ENCODE data around the gene ADCY7. TPM values are rescaled to one million over a fixed set of nuclear protein-coding genes. Genes with fewer than 3 reads are reported as not detected.

The ADCY7 gene
- total and polyA plus RNA-seq, 2 donors from 2014 or later, result 0.86 to 40.5 TPM

DNA sequence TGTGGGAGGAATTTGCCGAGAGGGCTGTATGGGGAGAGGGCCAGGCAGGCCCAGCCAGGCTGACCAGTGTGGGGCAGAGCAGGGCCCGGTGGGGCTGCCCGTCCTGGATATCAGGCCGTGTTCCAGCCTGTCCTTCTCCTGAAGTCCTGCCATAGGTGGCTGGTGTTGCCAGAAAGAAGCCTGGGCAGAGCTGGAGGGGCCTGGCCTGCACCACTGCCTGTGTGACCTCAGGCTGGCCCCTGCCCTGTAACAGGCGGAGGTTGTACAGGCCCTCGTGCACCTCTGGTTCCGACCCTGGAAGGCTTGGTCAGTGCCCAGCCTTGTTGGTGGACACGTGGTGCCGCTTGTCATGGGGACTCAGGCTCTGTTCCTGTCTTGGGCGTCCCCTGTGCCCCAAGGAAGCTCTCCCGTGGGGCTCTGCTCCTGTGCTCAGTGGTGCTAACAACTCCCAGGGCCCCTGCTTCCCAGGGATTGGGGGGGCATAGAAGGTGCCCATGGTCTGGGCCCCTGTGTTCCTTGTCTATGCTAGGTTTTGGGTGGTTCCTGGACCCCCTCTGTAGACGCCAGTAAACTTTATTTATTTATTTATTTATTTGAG lies 33.3 kb downstream of the ADCY7 start:
- FAIRE-seq, result no peak
- Histone ChIP-seq H3K36me3 (ENCODE audit: control insufficient read depth in 2 of 3, insufficient read depth in 3 of 3, low read length in 3 of 3) (no peaks in the 10 kb centered on the region), H3K27me3 (ENCODE audit: control insufficient read depth, insufficient read depth, low read length) (no peaks in the 10 kb centered on the region), H3K9me3 (ENCODE audit: control insufficient read depth in 2 of 3, insufficient read depth in 1 of 3, low read length in 3 of 3) (no peaks in the 10 kb centered on the region), H3K4me3 (ENCODE audit: low read length in 3 of 3) (no peak overlapping the region), H3K27ac (ENCODE audit: low read depth in 2 of 2, low read length in 2 of 2) (no peak overlapping the region), H3K9ac (ENCODE audit: low read length in 3 of 3) (no peak overlapping the region), H3K4me1 (ENCODE audit: control insufficient read depth in 2 of 3, insufficient read depth in 2 of 3, low read depth in 1 of 3, low read length in 3 of 3) (no peaks in the 10 kb centered on the region)
- intact Hi-C loops (cut with DNase I), result no loop called here
- TF ChIP-seq, protein P1, sequence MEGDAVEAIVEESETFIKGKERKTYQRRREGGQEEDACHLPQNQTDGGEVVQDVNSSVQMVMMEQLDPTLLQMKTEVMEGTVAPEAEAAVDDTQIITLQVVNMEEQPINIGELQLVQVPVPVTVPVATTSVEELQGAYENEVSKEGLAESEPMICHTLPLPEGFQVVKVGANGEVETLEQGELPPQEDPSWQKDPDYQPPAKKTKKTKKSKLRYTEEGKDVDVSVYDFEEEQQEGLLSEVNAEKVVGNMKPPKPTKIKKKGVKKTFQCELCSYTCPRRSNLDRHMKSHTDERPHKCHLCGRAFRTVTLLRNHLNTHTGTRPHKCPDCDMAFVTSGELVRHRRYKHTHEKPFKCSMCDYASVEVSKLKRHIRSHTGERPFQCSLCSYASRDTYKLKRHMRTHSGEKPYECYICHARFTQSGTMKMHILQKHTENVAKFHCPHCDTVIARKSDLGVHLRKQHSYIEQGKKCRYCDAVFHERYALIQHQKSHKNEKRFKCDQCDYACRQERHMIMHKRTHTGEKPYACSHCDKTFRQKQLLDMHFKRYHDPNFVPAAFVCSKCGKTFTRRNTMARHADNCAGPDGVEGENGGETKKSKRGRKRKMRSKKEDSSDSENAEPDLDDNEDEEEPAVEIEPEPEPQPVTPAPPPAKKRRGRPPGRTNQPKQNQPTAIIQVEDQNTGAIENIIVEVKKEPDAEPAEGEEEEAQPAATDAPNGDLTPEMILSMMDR (IDR thresholded peaks at IDR 0.05; ENCODE audit: borderline replicate concordance, extremely low read depth, insufficient read depth), result no peak
- peak in 2 of 5 donors; percentile 29 to 70 for DNase-seq

DNA sequence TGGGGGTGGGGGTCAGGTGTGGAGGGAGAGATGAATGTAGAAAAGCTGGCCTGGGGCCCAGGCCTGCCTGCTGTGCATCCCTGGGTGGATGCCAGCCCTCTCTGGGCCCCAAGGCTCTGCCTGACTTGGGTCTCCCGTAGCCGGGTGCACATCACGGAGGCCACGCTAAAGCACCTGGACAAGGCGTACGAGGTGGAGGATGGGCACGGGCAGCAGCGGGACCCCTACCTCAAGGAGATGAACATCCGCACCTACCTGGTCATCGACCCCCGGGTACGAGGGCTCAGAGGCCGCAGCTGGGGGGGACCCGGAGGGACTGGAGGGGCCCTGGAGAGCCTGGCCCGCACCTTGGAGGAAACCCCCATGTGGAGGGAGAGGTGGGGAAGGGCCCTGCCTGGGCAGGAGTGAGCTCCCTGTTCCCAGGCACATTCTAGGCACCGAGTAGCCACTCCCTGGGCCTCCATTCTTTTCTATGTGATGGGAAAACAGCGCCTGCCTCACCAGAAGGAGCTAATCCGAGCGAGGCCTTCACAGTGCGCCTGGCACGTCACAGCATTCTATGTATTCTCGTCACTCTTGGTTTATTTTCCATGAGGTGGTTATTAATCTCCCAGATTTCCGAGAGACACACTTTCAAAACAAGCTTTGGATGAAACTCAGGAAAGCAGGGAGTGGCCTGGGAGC lies 34.7 kb downstream of the ADCY7 start:
- H3K9ac ChIP-seq (ENCODE audit: low read length in 3 of 3), result no peak overlapping the region
- FAIRE-seq, result no peak

DNA sequence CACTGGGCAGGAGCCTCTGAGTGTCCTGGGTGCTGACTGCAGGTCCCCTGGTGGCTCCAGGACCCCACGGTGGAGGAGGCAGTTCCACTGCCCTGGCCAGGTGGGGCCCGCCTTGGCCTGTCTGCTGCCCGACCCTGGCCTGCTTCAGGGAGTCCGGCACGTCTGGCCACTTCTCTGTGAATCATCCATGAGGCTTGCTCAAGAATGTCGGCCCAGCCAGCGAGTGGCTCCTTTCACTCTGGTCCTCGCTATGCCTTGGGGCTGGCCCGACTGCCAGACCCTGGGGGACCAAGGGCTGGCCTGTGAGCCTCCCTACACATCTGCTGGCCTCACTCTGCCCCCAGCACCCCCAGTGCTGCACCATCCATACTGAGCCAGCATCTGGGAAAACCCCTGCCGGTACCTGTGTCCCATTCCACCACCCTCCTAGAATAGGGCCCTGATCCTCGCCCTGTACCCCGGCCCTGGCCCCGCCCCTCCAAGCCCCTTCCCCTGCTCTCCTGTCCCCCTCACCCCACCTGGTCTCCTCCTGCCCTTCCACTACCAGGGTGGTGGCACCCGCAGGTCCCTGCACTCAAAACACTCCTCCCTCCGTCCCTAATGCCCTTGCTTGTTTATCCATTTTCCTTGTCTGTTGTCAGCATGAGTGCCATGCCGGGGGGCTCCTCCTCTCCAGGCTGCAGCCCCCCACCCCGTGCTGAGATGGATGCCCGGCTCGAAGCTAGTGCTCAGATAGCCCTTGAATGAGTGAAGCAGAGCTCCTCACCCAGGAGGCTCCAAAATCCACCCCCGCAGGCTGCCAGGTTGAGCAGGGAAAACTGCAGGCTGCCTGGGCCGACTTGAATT lies 35.5 kb downstream of the ADCY7 start:
- FAIRE-seq (no peak), DNase-seq (peak in 4 of 5 donors; percentile 67 to 79 (median 71))
- Histone ChIP-seq H3K36me3 (ENCODE audit: control insufficient read depth in 2 of 3, insufficient read depth in 3 of 3, low read length in 3 of 3) (no peaks in the 10 kb centered on the region), H3K9ac (ENCODE audit: low read length in 3 of 3) (no peak overlapping the region), H3K4me1 (ENCODE audit: control insufficient read depth in 2 of 3, insufficient read depth in 2 of 3, low read depth in 1 of 3, low read length in 3 of 3) (no peaks in the 10 kb centered on the region), H3K27ac (ENCODE audit: low read depth in 2 of 2, low read length in 2 of 2) (no peak overlapping the region), H3K27me3 (ENCODE audit: control insufficient read depth, insufficient read depth, low read length) (no peaks in the 10 kb centered on the region), H3K4me3 (ENCODE audit: low read length in 3 of 3) (no peak overlapping the region), H3K9me3 (ENCODE audit: control insufficient read depth in 2 of 3, insufficient read depth in 1 of 3, low read length in 3 of 3) (no peaks in the 10 kb centered on the region)
- TF ChIP-seq, protein P1 (IDR thresholded peaks at IDR 0.05; ENCODE audit: borderline replicate concordance, extremely low read depth, insufficient read depth), result no peak
- intact Hi-C loops (cut with DNase I), result no loop called here

More for the DNA sequence above, 34.7 kb downstream of the ADCY7 start:
- H3K4me1 ChIP-seq (ENCODE audit: control insufficient read depth in 2 of 3, insufficient read depth in 2 of 3, low read depth in 1 of 3, low read length in 3 of 3), result no peaks in the 10 kb centered on the region
- TF ChIP-seq, protein P1 (IDR thresholded peaks at IDR 0.05; ENCODE audit: borderline replicate concordance, extremely low read depth, insufficient read depth), result no peak
- H3K27ac ChIP-seq (ENCODE audit: low read depth in 2 of 2, low read length in 2 of 2), result no peak overlapping the region
- H3K36me3 ChIP-seq (ENCODE audit: control insufficient read depth in 2 of 3, insufficient read depth in 3 of 3, low read length in 3 of 3), result no peaks in the 10 kb centered on the region
- no peaks in the 10 kb centered on the region for H3K9me3 ChIP-seq (ENCODE audit: control insufficient read depth in 2 of 3, insufficient read depth in 1 of 3, low read length in 3 of 3)
- intact Hi-C loops (cut with DNase I), result no loop called here
- no peak overlapping the region for H3K4me3 ChIP-seq (ENCODE audit: low read length in 3 of 3)
- H3K27me3 ChIP-seq (ENCODE audit: control insufficient read depth, insufficient read depth, low read length), result no peaks in the 10 kb centered on the region
- peak in 1 of 5 donors; percentile 68 for DNase-seq

All from kidney (tissue), 14 donors.